SH-SY5Y (cell line): ENCODE results near the gene CHRNG.

Experiments
- GATA2 ChIP-seq: IDR thresholded peaks from 2 replicates; pipeline ENCODE4 v1.6.1; 2011; ENCODE audit warnings: mild to moderate bottlenecking, low read depth, low read length
- GATA3 ChIP-seq: IDR thresholded peaks from 2 replicates; pipeline ENCODE4 v1.6.1; 2011; ENCODE audit warnings: low read depth, mild to moderate bottlenecking, low read length, moderate library complexity

The CHRNG gene

DNA sequence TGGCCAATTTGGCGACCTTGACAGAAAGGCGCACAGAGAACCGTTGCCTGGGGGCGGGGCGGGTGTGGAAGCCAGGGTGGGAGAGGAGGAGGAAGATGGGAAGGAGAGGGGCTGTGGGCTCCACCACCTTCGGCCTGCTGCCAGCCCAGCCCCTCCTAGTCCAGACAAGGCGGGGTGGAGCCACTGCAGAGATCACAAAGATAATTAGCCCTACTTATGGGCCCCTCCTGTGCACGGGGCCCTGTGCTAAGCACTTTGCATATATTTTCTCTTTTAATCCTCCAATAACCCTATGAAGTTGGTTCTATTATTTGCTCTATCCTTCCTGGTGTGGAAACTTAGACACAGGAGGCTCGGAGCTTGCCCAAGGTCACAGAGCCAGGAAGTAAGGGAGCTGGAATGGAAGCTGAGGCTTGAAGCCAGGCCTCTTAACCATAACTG lies 38.1 kb upstream of the CHRNG start:
- TF ChIP-seq GATA2 (peak; percentile 59), GATA3 (no peak)

GRCh38 chr2:232501794-232502390 lies 37.6 kb upstream of the CHRNG start:
- no peak for TF ChIP-seq GATA3
- TF ChIP-seq GATA2 = no peak

- TF ChIP-seq GATA2 (no peak), GATA3 (no peak)
These were observed 37.0 kb upstream of the CHRNG start for GRCh38 chr2:232502511-232502910.

DNA sequence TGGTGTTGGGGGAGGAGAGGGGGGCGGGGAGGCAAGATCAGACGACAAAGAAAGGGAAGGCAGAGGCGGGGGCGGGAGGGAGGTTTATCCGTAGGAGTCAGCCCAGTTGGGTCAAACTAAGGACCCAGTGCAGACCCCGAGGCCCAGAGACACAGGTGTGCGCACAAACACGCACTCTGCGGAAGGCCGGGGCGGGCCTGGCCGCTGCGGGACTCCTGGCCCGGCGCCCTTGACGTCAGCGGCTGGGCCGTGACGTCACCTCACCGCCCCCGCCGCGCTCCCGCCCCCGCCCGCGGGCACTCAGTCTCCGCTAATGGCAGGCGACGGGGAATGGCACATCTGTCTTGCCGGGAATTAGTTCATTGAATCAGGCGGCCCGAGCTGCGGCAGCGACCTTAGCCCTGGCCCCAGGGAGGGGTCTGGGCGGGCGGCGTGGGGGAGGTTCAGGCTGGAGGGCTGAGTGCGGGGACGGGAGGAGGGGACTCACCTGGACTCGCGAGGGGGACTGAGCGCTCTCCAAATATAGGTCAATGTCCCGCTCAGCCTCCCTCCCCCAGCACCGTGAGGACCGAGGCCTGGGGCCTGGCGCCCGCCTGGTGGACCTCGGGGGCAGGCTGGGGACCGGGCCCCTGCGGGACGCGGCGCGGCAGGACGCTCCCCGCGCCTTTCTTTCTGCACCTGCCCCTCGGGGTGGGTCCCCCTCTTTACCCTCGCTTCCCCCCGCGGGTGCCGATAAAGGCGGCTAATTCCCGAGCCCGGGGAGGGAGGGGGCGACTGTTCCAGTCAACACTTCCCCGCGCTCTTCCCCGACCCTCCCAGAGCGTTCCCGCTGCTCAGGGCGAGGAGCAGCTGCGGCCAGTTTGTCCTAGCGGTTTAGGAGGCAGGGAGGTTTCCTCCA lies 36.3 kb upstream of the CHRNG start:
- no peak for TF ChIP-seq GATA2
- no peak for TF ChIP-seq GATA3

DNA sequence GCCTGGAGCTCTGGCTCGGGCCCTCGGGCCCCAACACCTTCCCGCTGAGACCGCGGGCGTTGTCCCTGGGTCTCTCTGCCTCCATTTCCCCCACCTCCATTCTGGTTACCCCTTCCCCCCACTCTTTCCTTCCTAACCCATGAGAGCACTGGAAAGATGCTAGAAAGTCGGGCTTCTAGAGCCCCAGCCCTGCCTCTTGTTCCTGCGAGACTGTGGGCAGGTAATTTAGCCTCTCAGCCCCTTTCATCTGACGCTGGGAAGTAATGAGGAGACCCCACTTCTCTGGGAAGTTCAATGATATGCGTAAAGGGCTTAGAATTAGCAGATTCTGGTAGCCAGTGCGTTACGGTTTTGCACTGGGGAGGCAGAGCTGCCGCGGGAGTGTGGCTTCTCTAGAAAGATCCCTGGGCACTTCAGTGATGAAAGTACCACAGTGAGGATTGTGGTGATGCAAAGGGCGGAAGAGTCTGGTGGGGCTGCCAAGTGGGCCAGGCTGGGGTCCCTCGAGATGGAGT lies 35.6 kb upstream of the CHRNG start:
- no peak for TF ChIP-seq GATA3
- TF ChIP-seq GATA2 = no peak

- no peak for TF ChIP-seq GATA2
- no peak for TF ChIP-seq GATA3
These were observed 35.1 kb upstream of the CHRNG start for GRCh38 chr2:232504438-232504837.

DNA sequence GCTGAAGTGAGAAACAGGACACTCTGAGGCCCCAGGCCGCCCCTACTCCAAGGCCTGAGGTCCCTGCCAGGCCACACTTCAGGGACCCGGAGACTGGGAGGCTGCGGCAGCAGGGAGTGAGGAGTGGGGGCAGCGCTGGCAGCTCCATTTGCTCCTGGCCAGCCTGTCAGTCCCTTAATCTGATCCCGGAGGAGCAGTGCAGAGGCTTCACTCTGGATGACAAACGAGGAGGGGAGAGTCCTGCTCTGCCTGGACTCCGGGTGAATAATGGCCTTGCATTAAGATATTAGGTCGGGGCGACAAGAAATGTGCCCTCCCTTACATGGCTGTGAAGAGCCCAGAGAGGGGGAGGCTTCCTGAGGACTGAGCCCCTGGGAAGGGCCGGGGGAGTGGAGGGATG lies 33.6 kb upstream of the CHRNG start:
- TF ChIP-seq GATA2 = peak; percentile 74
- TF ChIP-seq GATA3 = no peak

GRCh38 chr2:232506709-232507108 lies 32.8 kb upstream of the CHRNG start:
- no peak for TF ChIP-seq GATA2
- no peak for TF ChIP-seq GATA3

DNA sequence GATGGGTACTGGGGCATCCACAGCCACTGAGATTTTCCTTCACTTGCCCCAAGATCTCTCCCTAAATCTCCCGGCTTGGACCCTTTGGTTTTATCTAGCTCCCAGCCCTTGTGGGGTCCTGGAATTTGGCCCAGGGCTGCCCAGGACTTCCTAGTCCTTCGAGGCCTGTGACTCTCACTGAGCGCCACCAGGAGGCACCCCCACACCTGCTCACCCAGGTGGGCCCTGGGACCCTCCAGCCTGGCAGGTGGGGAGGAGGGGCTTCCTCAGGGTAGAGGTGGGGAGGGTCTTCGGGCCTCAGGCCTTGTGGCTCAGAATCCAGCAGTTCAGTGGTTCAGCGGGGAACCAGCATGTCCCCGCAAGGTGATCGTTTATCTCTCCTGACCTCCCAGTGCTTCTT lies 31.2 kb upstream of the CHRNG start:
- TF ChIP-seq GATA3 (no peak), GATA2 (no peak)

DNA sequence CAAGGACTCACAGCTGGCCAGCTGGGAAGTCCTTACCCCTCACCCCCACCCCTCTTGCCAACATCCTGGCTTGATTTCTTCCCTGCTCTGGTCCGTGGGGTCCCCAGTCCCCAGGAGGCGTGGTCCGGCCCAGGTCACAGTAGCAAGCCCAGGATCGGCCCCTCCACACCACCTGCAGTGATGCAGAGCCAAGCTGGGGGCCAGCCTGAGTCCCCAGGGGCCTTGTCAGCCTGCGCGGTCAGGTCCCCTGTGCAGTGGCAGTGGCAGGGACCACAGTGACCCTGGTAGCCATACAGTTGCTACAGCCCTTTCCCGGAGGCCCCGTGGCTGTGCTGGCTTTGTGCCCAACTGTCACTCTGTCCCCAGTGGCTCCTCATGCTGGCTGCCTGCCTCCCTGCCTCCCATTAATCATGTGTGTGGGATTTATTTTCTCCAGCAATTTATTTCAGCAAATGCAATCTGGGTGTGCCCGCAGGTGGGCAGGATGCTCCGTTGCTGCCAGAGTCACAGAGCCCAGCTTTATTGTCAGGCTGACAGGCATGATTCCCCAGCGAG lies 28.1 kb upstream of the CHRNG start:
- TF ChIP-seq GATA2 (no peak), GATA3 (no peak)

DNA sequence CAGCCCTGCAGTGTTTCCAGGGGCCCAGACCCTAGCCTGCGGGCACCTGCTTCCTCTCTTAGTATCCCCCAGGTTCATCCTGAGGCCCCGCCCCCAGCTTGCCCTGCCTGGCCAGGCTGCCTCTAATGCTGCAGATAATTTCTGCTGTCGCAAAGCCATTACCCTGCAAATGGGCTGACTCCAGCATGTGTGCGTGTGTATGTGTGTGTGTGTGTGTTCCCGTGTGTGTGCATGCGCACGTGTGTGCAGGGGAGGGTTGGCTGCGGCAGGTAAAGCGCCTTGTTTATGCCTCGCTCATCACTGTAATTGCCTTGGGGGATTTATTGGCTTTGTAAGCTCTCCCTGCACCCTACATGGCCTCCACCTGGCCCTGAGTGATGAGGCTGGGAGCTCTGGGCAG lies 26.9 kb upstream of the CHRNG start:
- TF ChIP-seq GATA3 = no peak
- no peak for TF ChIP-seq GATA2

- TF ChIP-seq GATA3 (no peak), GATA2 (no peak)
These were observed 26.1 kb upstream of the CHRNG start for GRCh38 chr2:232513353-232513752.

GRCh38 chr2:232515639-232516038 lies 23.9 kb upstream of the CHRNG start:
- no peak for TF ChIP-seq GATA2
- no peak for TF ChIP-seq GATA3

DNA sequence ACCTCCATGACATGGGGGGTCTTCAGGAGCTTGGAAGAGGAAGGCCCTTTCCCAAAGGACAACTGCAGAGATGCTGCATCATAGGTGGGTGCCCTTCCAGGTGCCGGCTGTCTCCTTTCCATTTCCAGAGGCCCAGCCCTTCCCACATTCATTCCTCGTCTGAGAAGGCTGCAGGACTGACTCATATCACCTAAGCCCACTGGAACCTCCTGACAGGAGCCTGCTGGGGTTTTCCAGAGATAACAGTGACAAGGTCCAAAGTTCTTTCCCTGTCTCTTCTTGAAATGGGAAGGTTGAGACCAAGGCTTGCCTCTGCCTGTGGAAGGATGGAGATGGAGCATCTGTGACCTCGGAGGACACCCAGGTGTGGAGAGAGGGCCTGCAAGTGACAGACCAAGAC lies 22.9 kb upstream of the CHRNG start:
- TF ChIP-seq GATA2 = no peak
- TF ChIP-seq GATA3 = no peak

- TF ChIP-seq GATA2 (no peak), GATA3 (no peak)
These were observed 20.6 kb upstream of the CHRNG start for GRCh38 chr2:232518844-232519243.

- TF ChIP-seq GATA3 (no peak), GATA2 (no peak)
These were observed 19.7 kb upstream of the CHRNG start, which contains the start of gene PRSS56 for GRCh38 chr2:232519581-232520438. TSS of gene PRSS56 (plus strand) at chr2:232520388. CDS start at chr2:232520599, 211 bp downstream.
